DND-41 (cell line): ENCODE measurements around the gene UNK.

Experiments
- CTCF ChIP-seq: IDR thresholded peaks from 2 replicates; pipeline ENCODE4 v1.5.1; 2012; ENCODE audit warnings: borderline replicate concordance, low read length, moderate library complexity, mild to moderate bottlenecking; ENCODE audit not compliant: poor library complexity, severe bottlenecking; ENCODE audit errors: extremely low read depth
- EZH2 ChIP-seq: IDR thresholded peaks from 3 replicates; pipeline ENCODE4 v1.6.1; 2012; ENCODE audit warnings: borderline replicate concordance, low read depth, mild to moderate bottlenecking, moderate library complexity, low read length, inconsistent platforms; ENCODE audit not compliant: severe bottlenecking

- TF ChIP-seq CTCF = peak; percentile 74
- no peak for TF ChIP-seq EZH2
Measured at GRCh38 chr17:75848523-75849278, 64.1 kb downstream of the UNK start.
